Liver (tissue), 9 donors: Measurements from ENCODE around the gene CCDC187. TPM values are rescaled to one million over a fixed set of nuclear protein-coding genes. Genes with fewer than 3 reads are reported as not detected.

ENCODE experiments used
- DNase-seq: peaks from one replicate; pipeline ENCODE4 v3.0.0-alpha.2; 2017; ENCODE audit warnings: low spot score
- H3K27ac ChIP-seq, 2 donors: one replicate each; pipeline ENCODE4 v1.7.0; 2013; ENCODE audit warnings: inconsistent platforms in 2 of 2, low read length in 2 of 2, control low read depth in 1 of 2, low read depth in 1 of 2, mild to moderate bottlenecking in 1 of 2
- H3K27me3 ChIP-seq, 4 donors: one replicate each; pipeline versions ENCODE4 v1.6.1 to v1.7.0; 2013; ENCODE audit warnings: low read length in 3 of 4, inconsistent platforms in 1 of 4, mild to moderate bottlenecking in 1 of 4, moderate library complexity in 1 of 4; ENCODE audit not compliant: control insufficient read depth in 4 of 4, insufficient read depth in 4 of 4
- H3K36me3 ChIP-seq, 4 donors: one replicate each; pipeline versions ENCODE4 v1.6.1 to v1.7.0; 2013; ENCODE audit warnings: low read length in 3 of 4, mild to moderate bottlenecking in 3 of 4, low read depth in 1 of 4, moderate library complexity in 1 of 4; ENCODE audit not compliant: control insufficient read depth in 4 of 4, insufficient read depth in 3 of 4
- H3K4me1 ChIP-seq, 4 donors: one replicate each; pipeline versions ENCODE4 v1.6.1 to v1.7.0; 2013; ENCODE audit warnings: low read length in 3 of 4, mild to moderate bottlenecking in 3 of 4, moderate library complexity in 1 of 4; ENCODE audit not compliant: control insufficient read depth in 4 of 4, insufficient read depth in 4 of 4
- H3K4me3 ChIP-seq, 3 donors: one replicate each; pipeline versions ENCODE4 v1.6.1 to v1.7.0; 2013; ENCODE audit warnings: low read length in 3 of 3, control low read depth in 1 of 3, low read depth in 1 of 3, mild to moderate bottlenecking in 1 of 3
- H3K9ac ChIP-seq, 2 donors: one replicate each; pipeline ENCODE4 v1.7.0; 2013; ENCODE audit warnings: low read length in 2 of 2, mild to moderate bottlenecking in 2 of 2, moderate library complexity in 2 of 2, control low read depth in 1 of 2, low read depth in 1 of 2
- H3K9me3 ChIP-seq, 4 donors: one replicate each; pipeline versions ENCODE4 v1.6.1 to v1.7.0; 2013; ENCODE audit warnings: low read length in 3 of 4; ENCODE audit not compliant: control insufficient read depth in 4 of 4
- ATF3 ChIP-seq: IDR thresholded peaks from 2 replicates; pipeline ENCODE4 v1.6.1; 2016; ENCODE audit warnings: antibody characterized with exemption
- CTCF ChIP-seq: fragments of 150-350 bp; IDR thresholded peaks from 2 replicates; pipeline ENCODE4 v1.5.1; 2017; ENCODE audit warnings: improper control_type of control experiment, low read depth, low read length; ENCODE audit not compliant: missing input control
- EGR1 ChIP-seq, 2 donors: IDR thresholded peaks; 2 replicates each; pipeline ENCODE4 v1.6.1; 2016 to 2018; ENCODE audit warnings: antibody characterized with exemption in 2 of 2, low read depth in 2 of 2
- FOXA1 ChIP-seq: IDR thresholded peaks from 2 replicates; pipeline ENCODE4 v1.6.1; 2016; ENCODE audit warnings: antibody characterized with exemption
- FOXA2 ChIP-seq: IDR thresholded peaks from 2 replicates; pipeline ENCODE4 v1.6.1; 2016; ENCODE audit warnings: antibody characterized with exemption
- GABPA ChIP-seq, 2 donors: IDR thresholded peaks in 1 of 2; conservative IDR thresholded peaks in 1 of 2; 2 replicates each; pipeline ENCODE4 v1.6.1; 2016; ENCODE audit warnings: antibody characterized with exemption in 2 of 2, mild to moderate bottlenecking in 1 of 2, moderate library complexity in 1 of 2
- HNF4A ChIP-seq, 2 donors: conservative IDR thresholded peaks; 2 replicates each; pipeline ENCODE4 v1.6.1; 2016; ENCODE audit warnings: antibody characterized with exemption in 2 of 2, mild to moderate bottlenecking in 2 of 2
- HNF4G ChIP-seq: IDR thresholded peaks from 2 replicates; pipeline ENCODE4 v1.6.1; 2016; ENCODE audit warnings: antibody characterized with exemption
- JUND ChIP-seq, 2 donors: IDR thresholded peaks; 2 replicates each; pipeline ENCODE4 v1.6.1; 2016; ENCODE audit warnings: antibody characterized with exemption in 2 of 2
- MAX ChIP-seq: IDR thresholded peaks from 2 replicates; pipeline ENCODE4 v1.6.1; 2016; ENCODE audit warnings: antibody characterized with exemption
- NR2F2 ChIP-seq: IDR thresholded peaks from 2 replicates; pipeline ENCODE4 v1.6.1; 2016; ENCODE audit warnings: antibody characterized with exemption
- RAD21 ChIP-seq, 2 donors: IDR thresholded peaks; 2 replicates each; pipeline ENCODE4 v1.6.1; 2016; ENCODE audit warnings: antibody characterized with exemption in 2 of 2, mild to moderate bottlenecking in 2 of 2
- REST ChIP-seq: IDR thresholded peaks from 2 replicates; pipeline ENCODE4 v1.6.1; 2016; ENCODE audit warnings: antibody characterized with exemption, mild to moderate bottlenecking
- RXRA ChIP-seq, 2 donors: IDR thresholded peaks; 2 replicates each; pipeline ENCODE4 v1.6.1; 2017 to 2018; ENCODE audit warnings: antibody characterized with exemption in 2 of 2, mild to moderate bottlenecking in 1 of 2
- SP1 ChIP-seq: IDR thresholded peaks from 2 replicates; pipeline ENCODE4 v1.6.1; 2018; ENCODE audit warnings: antibody characterized with exemption, mild to moderate bottlenecking
- TAF1 ChIP-seq: conservative IDR thresholded peaks from 2 replicates; pipeline ENCODE4 v1.6.1; 2016; ENCODE audit warnings: antibody characterized with exemption, mild to moderate bottlenecking
- YY1 ChIP-seq: IDR thresholded peaks from 2 replicates; pipeline ENCODE4 v1.6.1; 2016; ENCODE audit warnings: antibody characterized with exemption, mild to moderate bottlenecking
- ZBTB33 ChIP-seq: IDR thresholded peaks from 2 replicates; pipeline ENCODE4 v1.6.1; 2016; ENCODE audit warnings: antibody characterized with exemption
- WGBS: extraction: QIAGEN DNeasy Blood & Tissue Kit; methylation state at CpG from one replicate; pipeline ENCODE4 v1.1.7; 2013; 5-methylcytosine and 5-hydroxymethylcytosine counted together
- polyA plus RNA-seq, 2 donors: library from polyadenylated mRNA; stranded (reverse) in 1 of 2; unstranded in 1 of 2; fragments of 200-250 nt in 1 of 2; fragments of >200 nt in 1 of 2; fragmentation: Nextera tagmentation in 1 of 2; extraction: Ambion mirVana in 1 of 2; gene quantifications; one replicate each; pipeline versions ENCODE4 v1.2.1 to v1.2.3, GENCODE V29; 2013 to 2015
- total RNA-seq, 2 donors: library from RNA; depleted of rRNA; stranded (reverse); fragments of >200 nt; gene quantifications; one replicate each; pipeline ENCODE4 v1.2.3, GENCODE V29; 2014
- donor health status: healthy.
- donor health status: healthy.
- donor health status: healthy.
- donor health status: healthy.
- donor health status: healthy.

CCDC187 gene
- total and polyA plus RNA-seq, 4 donors, result 0.05 TPM; not detected in 3

GRCh38 chr9:136252281-136252680, 51.6 kb downstream of the CCDC187 start:
- no peak for DNase-seq
- peaks cover 0 to 4% (median 0%) of the 10 kb centered on the region in 4 donors for H3K4me1 ChIP-seq
- H3K27ac ChIP-seq, result no peak overlapping the region
- no peaks in the 10 kb centered on the region for H3K36me3 ChIP-seq
- no peaks in the 10 kb centered on the region for H3K9me3 ChIP-seq
- no peak overlapping the region for H3K4me3 ChIP-seq
- no peaks in the 10 kb centered on the region for H3K27me3 ChIP-seq
- TF ChIP-seq REST (no peak), MAX (no peak), CTCF (no peak), RAD21 (IDR thresholded peaks at IDR 0.05) (no peak), JUND (IDR thresholded peaks at IDR 0.05) (no peak), TAF1 (no peak), GABPA (IDR thresholded peaks at IDR 0.05 in 1 of 2, conservative IDR thresholded peaks at IDR 0.05 in 1 of 2) (no peak), NR2F2 (no peak)
- WGBS, result 93% methylated on average over 29 of the region's 29 CpGs
- no peak overlapping the region for H3K9ac ChIP-seq

- WGBS, result 91% methylated on average over 48 of the region's 50 CpGs
- no peak for DNase-seq
- H3K27ac ChIP-seq, result no peak overlapping the region
These were observed 52.4 kb downstream of the CCDC187 start for GRCh38 chr9:136251264-136252115.

More at GRCh38 chr9:136251264-136252115, 52.4 kb downstream of the CCDC187 start:
- Histone ChIP-seq H3K9ac (no peak overlapping the region), H3K9me3 (no peaks in the 10 kb centered on the region), H3K4me3 (no peak overlapping the region), H3K27me3 (no peaks in the 10 kb centered on the region), H3K4me1 (peaks cover 0 to 4% (median 0%) of the 10 kb centered on the region in 4 donors), H3K36me3 (no peaks in the 10 kb centered on the region)
- TF ChIP-seq MAX, result no peak
- TF ChIP-seq YY1, result no peak
- no peak for TF ChIP-seq GABPA (IDR thresholded peaks at IDR 0.05 in 1 of 2, conservative IDR thresholded peaks at IDR 0.05 in 1 of 2)
- no peak for TF ChIP-seq HNF4G
- TF ChIP-seq NR2F2, result no peak
- TF ChIP-seq FOXA1, result no peak
- no peak for TF ChIP-seq ZBTB33
- no peak for TF ChIP-seq TAF1
- TF ChIP-seq ATF3, result no peak
- TF ChIP-seq CTCF, result no peak
- no peak for TF ChIP-seq SP1
- TF ChIP-seq HNF4A (conservative IDR thresholded peaks at IDR 0.05), result no peak
- no peak for TF ChIP-seq RXRA (IDR thresholded peaks at IDR 0.05)
- no peak for TF ChIP-seq RAD21 (IDR thresholded peaks at IDR 0.05)
- no peak for TF ChIP-seq FOXA2
- no peak for TF ChIP-seq EGR1 (IDR thresholded peaks at IDR 0.05; ENCODE audit: low read depth in 2 of 2)
